Measurements from ENCODE around the gene ADAM20. TPM values are rescaled to one million over a fixed set of nuclear protein-coding genes. Genes with fewer than 3 reads are reported as not detected.

ADAM20 gene
- total RNA-seq, 6 donors from 2014 or later: 0.34 to 4.3 (median 1.2) TPM

- H3K4me1 ChIP-seq: no peaks in the 10 kb centered on the region
- H3K27ac ChIP-seq: no peak overlapping the region
- TF ChIP-seq POLR2A (IDR thresholded peaks at IDR 0.05): no peak
- TF ChIP-seq POLR2AphosphoS5 (IDR thresholded peaks at IDR 0.05): no peak
- TF ChIP-seq EP300 (IDR thresholded peaks at IDR 0.05): no peak
- TF ChIP-seq, protein P1, sequence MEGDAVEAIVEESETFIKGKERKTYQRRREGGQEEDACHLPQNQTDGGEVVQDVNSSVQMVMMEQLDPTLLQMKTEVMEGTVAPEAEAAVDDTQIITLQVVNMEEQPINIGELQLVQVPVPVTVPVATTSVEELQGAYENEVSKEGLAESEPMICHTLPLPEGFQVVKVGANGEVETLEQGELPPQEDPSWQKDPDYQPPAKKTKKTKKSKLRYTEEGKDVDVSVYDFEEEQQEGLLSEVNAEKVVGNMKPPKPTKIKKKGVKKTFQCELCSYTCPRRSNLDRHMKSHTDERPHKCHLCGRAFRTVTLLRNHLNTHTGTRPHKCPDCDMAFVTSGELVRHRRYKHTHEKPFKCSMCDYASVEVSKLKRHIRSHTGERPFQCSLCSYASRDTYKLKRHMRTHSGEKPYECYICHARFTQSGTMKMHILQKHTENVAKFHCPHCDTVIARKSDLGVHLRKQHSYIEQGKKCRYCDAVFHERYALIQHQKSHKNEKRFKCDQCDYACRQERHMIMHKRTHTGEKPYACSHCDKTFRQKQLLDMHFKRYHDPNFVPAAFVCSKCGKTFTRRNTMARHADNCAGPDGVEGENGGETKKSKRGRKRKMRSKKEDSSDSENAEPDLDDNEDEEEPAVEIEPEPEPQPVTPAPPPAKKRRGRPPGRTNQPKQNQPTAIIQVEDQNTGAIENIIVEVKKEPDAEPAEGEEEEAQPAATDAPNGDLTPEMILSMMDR (IDR thresholded peaks at IDR 0.05): no peak
- no peaks in the 10 kb centered on the region for H3K36me3 ChIP-seq
- H3K4me3 ChIP-seq: no peak overlapping the region
- no peak for DNase-seq
- no peak for ATAC-seq (ENCODE audit: low FRiP score in 2 of 2)
- no peaks in the 10 kb centered on the region for H3K27me3 ChIP-seq
- 88 to 100% methylated on average over 1 of the region's 1 CpG for WGBS, 2 donors
- peaks cover 0 to 6% (median 0%) of the 10 kb centered on the region in 4 donors for H3K9me3 ChIP-seq
Observed at GRCh38 chr14:70536830-70537229, 2.0 kb upstream of the ADAM20 start.

DNA sequence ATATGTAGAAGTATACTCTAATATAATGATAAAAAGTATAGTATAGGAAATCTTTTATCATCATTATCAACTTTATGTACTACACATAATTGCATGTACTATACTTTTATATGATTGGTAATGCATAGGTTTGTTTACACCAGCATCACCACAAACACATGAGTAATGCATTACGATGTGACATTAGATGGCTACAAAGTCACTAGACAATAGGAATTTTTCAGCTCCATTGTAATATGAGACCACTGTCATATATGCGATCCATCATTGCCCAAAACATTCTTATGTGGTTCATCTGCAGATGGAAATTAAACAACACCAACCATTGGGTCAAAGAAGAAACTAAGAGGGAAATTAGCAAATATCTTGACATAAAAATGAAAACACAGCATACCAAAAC lies 4.4 kb downstream of the ADAM20 start:
- Histone ChIP-seq H3K27me3 (no peaks in the 10 kb centered on the region), H3K4me1 (no peaks in the 10 kb centered on the region), H3K9me3 (no peaks in the 10 kb centered on the region), H3K27ac (no peak overlapping the region), H3K36me3 (no peaks in the 10 kb centered on the region), H3K4me3 (no peak overlapping the region)
- 91 to 98% methylated on average over 2 of the region's 2 CpGs for WGBS, 2 donors
- no peak for TF ChIP-seq POLR2AphosphoS5 (IDR thresholded peaks at IDR 0.05)
- TF ChIP-seq, protein P1 (IDR thresholded peaks at IDR 0.05): no peak
- no peak for TF ChIP-seq POLR2A (IDR thresholded peaks at IDR 0.05)
- TF ChIP-seq EP300 (IDR thresholded peaks at IDR 0.05): no peak
- DNase-seq: no peak
- no peak for ATAC-seq (ENCODE audit: low FRiP score in 2 of 2)

GRCh38 chr14:70527501-70528105 lies 7.2 kb downstream of the ADAM20 start:
- DNase-seq (no peak), ATAC-seq (ENCODE audit: low FRiP score in 2 of 2) (no peak)
- Histone ChIP-seq H3K9me3 (no peaks in the 10 kb centered on the region), H3K36me3 (peaks cover 0 to 19% (median 0%) of the 10 kb centered on the region in 4 donors), H3K27me3 (no peaks in the 10 kb centered on the region), H3K27ac (no peak overlapping the region), H3K4me1 (no peaks in the 10 kb centered on the region), H3K4me3 (no peak overlapping the region)
- no peak for TF ChIP-seq POLR2AphosphoS5 (IDR thresholded peaks at IDR 0.05)
- 88 to 99% methylated on average over 2 of the region's 2 CpGs for WGBS, 2 donors

- DNase-seq: no peak
- H3K4me1 ChIP-seq: no peaks in the 10 kb centered on the region
- H3K27ac ChIP-seq: no peak overlapping the region
- peaks cover 0 to 19% (median 0%) of the 10 kb centered on the region in 4 donors for H3K36me3 ChIP-seq
- no peak for TF ChIP-seq EP300 (IDR thresholded peaks at IDR 0.05)
- TF ChIP-seq, protein P1 (IDR thresholded peaks at IDR 0.05): no peak
- TF ChIP-seq POLR2AphosphoS5 (IDR thresholded peaks at IDR 0.05): no peak
- TF ChIP-seq POLR2A (IDR thresholded peaks at IDR 0.05): no peak
- no peaks in the 10 kb centered on the region for H3K27me3 ChIP-seq
- peaks cover 0 to 2% (median under 1%) of the 10 kb centered on the region in 4 donors for H3K9me3 ChIP-seq
- no peak overlapping the region for H3K4me3 ChIP-seq
- no peak for ATAC-seq (ENCODE audit: low FRiP score in 2 of 2)
Observed at GRCh38 chr14:70525691-70526090, 9.1 kb downstream of the ADAM20 start.

DNA sequence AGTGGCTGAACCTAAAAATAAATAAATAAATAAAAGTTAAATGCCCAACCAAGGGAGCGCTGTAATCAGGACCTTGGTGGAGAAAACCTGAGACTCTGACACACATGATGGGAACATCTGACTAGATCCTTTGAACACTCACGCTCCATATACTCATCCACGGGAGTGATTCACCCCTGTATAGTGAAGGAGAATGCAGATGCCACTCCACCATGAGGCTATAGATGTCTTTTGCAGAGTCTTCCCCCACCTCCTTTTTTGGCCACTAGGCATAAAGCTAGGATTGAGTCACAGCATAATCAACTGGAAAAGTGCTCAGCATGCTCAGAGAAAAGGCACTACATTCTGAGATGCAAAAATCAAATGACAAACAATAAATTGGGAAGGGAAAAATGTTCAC lies 19.0 kb downstream of the ADAM20 start:
- Histone ChIP-seq H3K27ac (no peak overlapping the region), H3K27me3 (no peaks in the 10 kb centered on the region), H3K4me1 (no peaks in the 10 kb centered on the region), H3K4me3 (no peak overlapping the region), H3K9me3 (peaks cover 0 to 11% (median 9%) of the 10 kb centered on the region in 4 donors), H3K36me3 (no peaks in the 10 kb centered on the region)
- ATAC-seq (ENCODE audit: low FRiP score in 2 of 2): no peak
- TF ChIP-seq, protein P1 (IDR thresholded peaks at IDR 0.05): no peak
- TF ChIP-seq POLR2AphosphoS5 (IDR thresholded peaks at IDR 0.05) (no peak), EP300 (IDR thresholded peaks at IDR 0.05) (no peak), POLR2A (IDR thresholded peaks at IDR 0.05) (no peak)
- no peak for DNase-seq
- 95 to 96% methylated on average over 3 of the region's 3 CpGs for WGBS, 2 donors
